HepG2 (cell line): Measurements from ENCODE around the gene EFCAB8. TPM values are rescaled to one million over a fixed set of nuclear protein-coding genes. Genes with fewer than 3 reads are reported as not detected.

ENCODE experiments used
- ATF4 ChIP-seq, 2 experiments: fragments of 450-650 bp in 1 of 2; sonication (generic) in 1 of 2; formaldehyde crosslinking; IDR thresholded peaks; 2 replicates each; pipeline versions ENCODE4 v1.5.0 to v1.8.0; 2020 to 2022; ENCODE audit warnings: mild to moderate bottlenecking in 1 of 2, missing genetic modification reagents in 1 of 2
- BCLAF1 ChIP-seq: fragments of 450-650 bp; IDR thresholded peaks from 2 replicates; pipeline ENCODE4 v1.6.1; 2017; ENCODE audit warnings: mild to moderate bottlenecking
- FOSL1 ChIP-seq: sonication (generic); formaldehyde crosslinking; IDR thresholded peaks from 2 replicates; pipeline ENCODE4 v1.9.0; 2021; ENCODE audit warnings: missing genetic modification reagents, borderline replicate concordance
- FOXO1 ChIP-seq: sonication (generic); formaldehyde crosslinking; IDR thresholded peaks from 2 replicates; pipeline ENCODE4 v1.4.0; 2020; ENCODE audit warnings: missing genetic modification reagents
- HDAC1 ChIP-seq: sonication (generic); formaldehyde crosslinking; IDR thresholded peaks from 2 replicates; pipeline ENCODE4 v1.5.1; 2020; ENCODE audit warnings: mild to moderate bottlenecking, missing genetic modification reagents
- HMG20A ChIP-seq: IDR thresholded peaks from 2 replicates; pipeline ENCODE4 v1.6.1; 2016; ENCODE audit warnings: borderline replicate concordance
- HOMEZ ChIP-seq: IDR thresholded peaks from 2 replicates; pipeline ENCODE4 v1.6.1; 2016; ENCODE audit warnings: low read depth
- KDM5A ChIP-seq: fragments of 200-600 bp; sonication (generic); IDR thresholded peaks from 2 replicates; pipeline ENCODE4 v1.7.0; 2018; ENCODE audit warnings: antibody characterized with exemption, mild to moderate bottlenecking, low read length, borderline replicate concordance
- MTF2 ChIP-seq: sonication (generic); formaldehyde crosslinking; IDR thresholded peaks from 2 replicates; pipeline ENCODE4 v1.5.0; 2020; ENCODE audit warnings: missing genetic modification reagents, borderline replicate concordance
- RXRA ChIP-seq: sonication (generic); formaldehyde crosslinking; IDR thresholded peaks from 2 replicates; pipeline ENCODE4 v1.5.1; 2020; ENCODE audit warnings: missing genetic modification reagents
- SNAPC4 ChIP-seq: sonication (generic); formaldehyde crosslinking; IDR thresholded peaks from 2 replicates; pipeline ENCODE4 v1.4.0; 2020; ENCODE audit warnings: mild to moderate bottlenecking, missing genetic modification reagents
- ZBTB43 ChIP-seq: sonication (generic); formaldehyde crosslinking; conservative IDR thresholded peaks from 2 replicates; pipeline ENCODE4 v1.4.0; 2020; ENCODE audit warnings: missing genetic modification reagents
- ZNF800 ChIP-seq: sonication (generic); formaldehyde crosslinking; IDR thresholded peaks from 2 replicates; pipeline ENCODE4 v1.4.0; 2020; ENCODE audit warnings: missing genetic modification reagents
- polyA plus RNA-seq, 8 experiments: library from polyadenylated mRNA; depleted of rRNA in 3 of 8; stranded (reverse) in 7 of 8; unstranded in 1 of 8; fragments of >200 nt; fragmentation: Illumina TruSeq in 4 of 8; extraction: Trizol in 4 of 8; gene quantifications; 2 replicates each; pipeline versions ENCODE4 v1.2.1 to v1.2.3, GENCODE V29; 2011 to 2016; ENCODE audit warnings: low read depth in 4 of 8, missing spikeins in 1 of 8, mixed read lengths in 1 of 8; ENCODE audit not compliant: insufficient read depth in 1 of 8
- total RNA-seq, 5 experiments: library from RNA; depleted of rRNA; stranded (reverse); fragments of >200 nt; fragmentation: Illumina TruSeq; extraction: Trizol; gene quantifications; 2 replicates each; pipeline ENCODE4 v1.2.3, GENCODE V29; 2016; ENCODE audit warnings: low read depth in 1 of 5

The EFCAB8 gene
- total and polyA plus RNA-seq, 2 of the 13 experiments (the other 11 are each of a cell fraction or from before 2014, with no cell fraction given) = 0.15 to 0.22 TPM

GRCh38 chr20:32975698-32976674 lies 117.3 kb downstream of the EFCAB8 start (continued):
- TF ChIP-seq ZBTB43 (no peak), HOMEZ (no peak; the same call in 1 of the 2 replicates), HDAC1 (CRISPR knock-in tag) (peak; percentile 35; the same call in 1 of the 2 replicates), MTF2 (0 out of 2 replicates have a peak, but pooled peaks have one; percentile 37), FOSL1 (CRISPR knock-in tag) (no peak), ATF4 (CRISPR knock-in tag; IDR thresholded peaks at IDR 0.05) (no peak), FOXO1 (peak; percentile 25; the same call in 1 of the 2 replicates), BCLAF1 (no peak), RXRA (CRISPR knock-in tag) (peak; percentile 64), ZNF800 (CRISPR knock-in tag) (no peak), KDM5A (no peak), HMG20A (CRISPR knock-in tag) (peak; percentile 27; the same call in 1 of the 2 replicates), SNAPC4 (no peak)
